ENCODE measurements around the gene AJUBA.

Gene AJUBA

GRCh38 chr14:22929961-22930364 lies 52.4 kb downstream of the AJUBA start:
- DNase-seq: no peak

GRCh38 chr14:22929104-22929960 lies 53.0 kb downstream of the AJUBA start, which contains the start of gene PRMT5:
Gene PRMT5, minus strand, starts transcription at chr14:22929376. Its CDS starts 15 bp downstream, at chr14:22929361.
- peak; percentile 99 for DNase-seq

- no peak for DNase-seq
Observed at GRCh38 chr14:22928237-22929103, 53.9 kb downstream of the AJUBA start.

- DNase-seq: no peak
Observed at GRCh38 chr14:22926316-22926715, 56.0 kb downstream of the AJUBA start.

- no peak for DNase-seq
Observed at GRCh38 chr14:22925513-22925912, 56.8 kb downstream of the AJUBA start.

- DNase-seq: no peak
Observed at GRCh38 chr14:22923746-22924145, 58.6 kb downstream of the AJUBA start.

GRCh38 chr14:22922294-22922693 lies 60.1 kb downstream of the AJUBA start:
- DNase-seq: no peak

All from CD4-positive, alpha-beta T cell treated with Interferon alpha-2 for 1 hour (primary cell).